HTR-8/SVneo (cell line): ENCODE measurements around the gene PLXND1.

ENCODE experiments used
- DNase-seq: peaks from one replicate; pipeline ENCODE4 v3.0.0; 2011; ENCODE audit warnings: low spot score, mixed read lengths; ENCODE audit not compliant: insufficient read length
- FAIRE-seq: peaks from 2 replicates; lab custom pipeline; 2011; peaks lifted over from hg19 to GRCh38; lab: Jason Lieb, UNC

The PLXND1 gene

GRCh38 chr3:129604767-129605166 is 1.7 kb downstream of the PLXND1 start:
- FAIRE-seq (no peak), DNase-seq (no peak)

- no peak for DNase-seq
- FAIRE-seq = no peak
Measured at GRCh38 chr3:129603991-129604749, 2.3 kb downstream of the PLXND1 start.

- FAIRE-seq (no peak), DNase-seq (no peak)
Measured at GRCh38 chr3:129603561-129603942, 2.9 kb downstream of the PLXND1 start.

- FAIRE-seq = peak; percentile 93
- peak; percentile 89 for DNase-seq
Measured at GRCh38 chr3:129602730-129603560, 3.5 kb downstream of the PLXND1 start.

GRCh38 chr3:129602309-129602708 is 4.2 kb downstream of the PLXND1 start:
- FAIRE-seq = no peak
- no peak for DNase-seq

GRCh38 chr3:129601713-129602112 is 4.8 kb downstream of the PLXND1 start:
- DNase-seq = no peak
- FAIRE-seq = no peak

- DNase-seq (no peak), FAIRE-seq (no peak)
Measured at GRCh38 chr3:129600348-129600747, 6.1 kb downstream of the PLXND1 start.

GRCh38 chr3:129599607-129600006 is 6.9 kb downstream of the PLXND1 start:
- DNase-seq (no peak), FAIRE-seq (no peak)

GRCh38 chr3:129599073-129599472 is 7.4 kb downstream of the PLXND1 start:
- DNase-seq = no peak
- FAIRE-seq = no peak

- DNase-seq (no peak), FAIRE-seq (no peak)
Measured at GRCh38 chr3:129598484-129598883, 8.0 kb downstream of the PLXND1 start.

- FAIRE-seq = no peak
- DNase-seq = no peak
Measured at GRCh38 chr3:129598000-129598381, 8.5 kb downstream of the PLXND1 start.

- DNase-seq (no peak), FAIRE-seq (no peak)
Measured at GRCh38 chr3:129597087-129597999, 9.1 kb downstream of the PLXND1 start.

GRCh38 chr3:129596194-129597086 is 10.0 kb downstream of the PLXND1 start:
- DNase-seq = no peak

GRCh38 chr3:129595544-129596193 is 10.8 kb downstream of the PLXND1 start:
- DNase-seq = no peak
- FAIRE-seq = no peak

More at GRCh38 chr3:129596194-129597086, 10.0 kb downstream of the PLXND1 start:
- peak; percentile 23 for FAIRE-seq

GRCh38 chr3:129594907-129595390 is 11.5 kb downstream of the PLXND1 start:
- FAIRE-seq (no peak), DNase-seq (no peak)

GRCh38 chr3:129594409-129594808 is 12.1 kb downstream of the PLXND1 start:
- FAIRE-seq = no peak
- no peak for DNase-seq

GRCh38 chr3:129593595-129594339 is 12.7 kb downstream of the PLXND1 start:
- DNase-seq (no peak), FAIRE-seq (peak; percentile 9)

GRCh38 chr3:129593230-129593594 is 13.3 kb downstream of the PLXND1 start:
- FAIRE-seq (no peak), DNase-seq (no peak)
